Measurements from ENCODE around the gene AGBL4.
A peak's percentile ranks its signal among the peaks of the same experiment; 100 is the strongest.

AGBL4 gene

DNA sequence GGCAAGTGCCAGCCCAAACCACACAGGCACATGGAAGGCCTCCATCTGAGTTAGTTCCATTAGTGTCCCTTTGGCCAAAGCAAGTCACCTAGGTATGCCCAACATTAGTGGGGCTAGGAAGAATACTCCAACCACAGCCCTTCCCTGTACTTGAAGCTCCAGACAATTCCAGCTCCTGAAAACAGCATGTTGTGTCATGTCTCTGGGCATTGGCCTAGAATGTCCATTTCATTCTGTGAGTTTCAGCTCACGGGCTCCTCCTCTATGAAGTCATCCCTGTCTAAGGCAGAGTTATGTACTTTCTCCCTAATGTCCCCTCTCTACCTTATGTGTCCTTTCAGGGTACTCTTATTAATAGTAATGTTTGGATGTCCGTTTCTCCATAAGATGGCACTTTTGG lies 1455.3 kb downstream of the AGBL4 start:
- DNase-seq (ENCODE audit: low read depth in 3 of 3, low spot score in 1 of 3): no peak

- no peak for DNase-seq (ENCODE audit: low read depth in 3 of 3, low spot score in 1 of 3)
Measured at GRCh38 chr1:48566492-48566891, 1457.3 kb downstream of the AGBL4 start.

- no peak for DNase-seq (ENCODE audit: low read depth in 3 of 3, low spot score in 1 of 3)
Measured at GRCh38 chr1:48563021-48563420, 1460.7 kb downstream of the AGBL4 start.

DNA sequence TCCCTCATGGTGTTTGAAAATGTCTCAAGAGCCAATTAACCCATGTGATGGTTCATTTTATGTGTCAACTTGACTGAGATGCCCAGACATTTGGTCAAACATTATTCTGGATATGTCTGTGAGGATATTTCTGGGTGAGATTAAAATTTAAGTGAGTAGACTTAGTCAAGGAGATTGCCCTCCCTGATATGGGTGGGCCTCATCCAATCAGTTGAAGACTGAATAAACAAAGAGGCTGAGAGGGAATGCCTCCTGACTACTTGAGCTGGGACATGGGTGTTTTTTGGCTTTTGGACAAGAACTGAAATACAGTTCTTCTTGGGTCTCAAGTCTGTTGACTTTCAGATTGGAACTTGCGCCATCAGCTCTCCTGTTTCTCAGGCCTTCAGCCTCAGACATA lies 1462.3 kb downstream of the AGBL4 start:
- DNase-seq (ENCODE audit: low read depth in 3 of 3, low spot score in 1 of 3): no peak

DNA sequence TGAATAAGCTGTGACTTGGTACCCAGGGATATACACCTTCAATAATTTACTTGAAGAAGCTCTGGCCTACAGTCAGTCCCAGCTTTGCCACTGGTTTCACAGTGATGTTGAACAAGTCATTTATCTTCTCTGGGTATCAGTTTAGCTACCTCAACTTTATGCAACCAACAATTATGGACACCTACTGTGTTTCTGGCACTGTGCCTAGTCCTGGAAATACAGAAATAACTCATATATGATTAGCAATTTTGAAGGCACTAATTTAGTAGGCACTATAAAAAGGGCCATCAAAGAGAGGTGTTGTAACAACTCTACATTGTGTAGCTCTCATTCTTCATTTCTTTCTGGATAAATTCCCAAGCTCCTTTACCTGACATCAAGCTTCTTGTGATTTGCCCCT lies 1463.2 kb downstream of the AGBL4 start:
- DNase-seq (ENCODE audit: low read depth in 3 of 3, low spot score in 1 of 3): no peak

GRCh38 chr1:48560116-48560515 lies 1463.6 kb downstream of the AGBL4 start:
- DNase-seq (ENCODE audit: low read depth in 3 of 3, low spot score in 1 of 3): no peak

DNA sequence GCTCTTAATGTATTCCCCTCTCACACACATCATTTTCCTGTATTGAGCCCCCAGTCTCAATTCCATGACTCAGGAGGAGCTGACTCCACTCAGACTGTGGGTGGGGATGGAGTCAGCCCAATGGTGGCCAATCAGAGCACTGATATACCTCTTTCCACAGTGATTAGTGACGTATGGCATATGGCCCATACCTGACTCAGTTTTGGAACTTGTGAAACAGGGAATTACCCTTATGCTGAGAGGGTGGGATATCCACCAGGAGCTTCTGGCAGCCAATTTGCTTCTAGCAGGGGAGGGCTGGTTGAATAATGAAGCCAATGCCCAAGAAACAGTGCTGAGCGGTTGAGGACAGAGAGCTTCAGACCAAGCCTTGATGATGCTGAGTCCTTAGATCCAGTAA lies 1465.4 kb downstream of the AGBL4 start:
- DNase-seq (ENCODE audit: low read depth in 3 of 3, low spot score in 1 of 3): no peak

GRCh38 chr1:48556186-48556850 lies 1467.4 kb downstream of the AGBL4 start:
- no peak for DNase-seq (ENCODE audit: low read depth in 3 of 3, low spot score in 1 of 3)

GRCh38 chr1:48555271-48555670 lies 1468.5 kb downstream of the AGBL4 start:
- DNase-seq (ENCODE audit: low read depth in 3 of 3, low spot score in 1 of 3): no peak

- DNase-seq (ENCODE audit: low read depth in 3 of 3, low spot score in 1 of 3): no peak
Measured at GRCh38 chr1:48552903-48553606, 1470.7 kb downstream of the AGBL4 start.

- no peak for DNase-seq (ENCODE audit: low read depth in 3 of 3, low spot score in 1 of 3)
Measured at GRCh38 chr1:48552420-48552819, 1471.3 kb downstream of the AGBL4 start.

- no peak for DNase-seq (ENCODE audit: low read depth in 3 of 3, low spot score in 1 of 3)
Measured at GRCh38 chr1:48548985-48549384, 1474.8 kb downstream of the AGBL4 start.

- no peak for DNase-seq (ENCODE audit: low read depth in 3 of 3, low spot score in 1 of 3)
Measured at GRCh38 chr1:48547561-48548220, 1476.1 kb downstream of the AGBL4 start.

DNA sequence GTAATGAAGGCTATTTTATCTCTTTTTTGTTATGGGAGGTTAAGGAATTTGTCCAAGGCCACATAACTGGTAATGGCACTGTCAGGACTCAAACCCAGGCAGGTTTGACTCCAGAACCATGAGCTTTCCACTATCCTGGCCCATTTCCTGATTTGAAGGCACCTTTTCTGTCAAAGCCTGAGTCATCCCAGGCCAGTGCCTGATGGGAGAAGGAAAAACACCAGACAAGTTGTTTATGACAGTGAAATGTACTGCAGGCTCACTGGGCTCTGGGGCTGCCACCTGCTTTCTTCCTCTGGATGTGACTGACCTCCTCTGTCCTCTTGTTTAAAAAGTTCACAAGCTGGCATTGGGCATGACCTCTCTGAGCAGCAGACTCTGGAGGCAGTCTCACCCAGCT lies 1479.9 kb downstream of the AGBL4 start:
- DNase-seq (ENCODE audit: low read depth in 3 of 3, low spot score in 1 of 3): no peak

DNA sequence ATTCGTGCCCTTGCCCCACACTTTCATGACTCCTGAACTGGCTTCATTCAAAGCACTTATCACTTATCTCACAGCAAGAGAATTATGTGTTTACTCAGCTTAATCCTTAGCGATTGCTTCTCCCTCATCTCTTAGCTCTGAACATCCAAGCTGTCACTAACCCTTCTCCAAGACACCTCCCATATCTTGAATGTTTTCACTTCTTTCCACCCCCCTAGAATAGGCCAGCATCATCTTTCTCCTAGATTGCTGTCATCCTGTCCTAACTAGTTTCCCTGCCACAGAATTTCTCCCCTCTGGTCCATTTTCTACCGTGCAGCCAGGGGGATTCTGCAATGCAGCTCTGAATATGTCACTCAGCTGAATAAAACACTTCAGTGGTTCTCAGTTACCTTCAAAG lies 1483.2 kb downstream of the AGBL4 start:
- DNase-seq (ENCODE audit: low read depth in 3 of 3, low spot score in 1 of 3): no peak

DNA sequence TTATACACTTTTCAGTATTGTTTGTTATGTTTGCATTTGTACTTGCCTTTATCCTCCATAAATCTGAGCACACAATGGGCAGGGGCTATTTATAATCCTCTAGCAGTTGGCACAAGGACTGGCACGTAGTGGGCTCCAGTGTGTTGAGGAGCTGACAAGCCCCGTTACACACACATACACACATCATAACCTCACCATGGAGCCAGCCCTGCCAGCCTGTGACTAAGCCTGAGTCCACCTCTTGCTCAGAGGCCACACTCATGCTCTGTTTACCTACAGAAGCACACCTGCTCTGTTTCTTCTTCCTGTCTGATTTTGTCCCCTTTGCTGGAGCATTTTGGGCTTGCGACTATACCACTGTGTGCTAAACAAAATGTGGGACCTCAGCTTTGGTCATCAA lies 1487.3 kb downstream of the AGBL4 start:
- DNase-seq (ENCODE audit: low read depth in 3 of 3, low spot score in 1 of 3): no peak

DNA sequence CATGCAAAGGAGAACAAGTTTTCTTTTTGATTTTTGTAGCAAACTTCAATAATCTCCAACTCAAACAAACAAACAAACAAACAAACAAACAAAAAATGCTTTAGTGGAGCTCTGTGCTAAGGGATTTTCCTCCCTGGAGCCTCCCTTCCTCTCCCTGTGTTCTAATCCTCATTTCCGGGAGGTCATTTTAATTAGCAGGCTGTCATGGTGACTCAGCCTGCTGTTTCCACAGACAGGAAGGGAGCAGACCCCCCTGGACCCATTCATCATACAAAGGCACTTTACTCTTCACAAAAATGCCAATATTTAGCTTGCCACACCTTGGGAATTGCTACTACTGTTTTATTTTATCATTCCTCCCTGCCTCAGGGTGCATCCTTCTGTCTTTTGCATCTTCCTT lies 1490.8 kb downstream of the AGBL4 start:
- no peak for DNase-seq (ENCODE audit: low read depth in 3 of 3, low spot score in 1 of 3)

GRCh38 chr1:48530727-48531351 lies 1492.9 kb downstream of the AGBL4 start:
- peak in 1 of 3 donors; percentile 1 for DNase-seq (ENCODE audit: low read depth in 3 of 3, low spot score in 1 of 3)

DNA sequence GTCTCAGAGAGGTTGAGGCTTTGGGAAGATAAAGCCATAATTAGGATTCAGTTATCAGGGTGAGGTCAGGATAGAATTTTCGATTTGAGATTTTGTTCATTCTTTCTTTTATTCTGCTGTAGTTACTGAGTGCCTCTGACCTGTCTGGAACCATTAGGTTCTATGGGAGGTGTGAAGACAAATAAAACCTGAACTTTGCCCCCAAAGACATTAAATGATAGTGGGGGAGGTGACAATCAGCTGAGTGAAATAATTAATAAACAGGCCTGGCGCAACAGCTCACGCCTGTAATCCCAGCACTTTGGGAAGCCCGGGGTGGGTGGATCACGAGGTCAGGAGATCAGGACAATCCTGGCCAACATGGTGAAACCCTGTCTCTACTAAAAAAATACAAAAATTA lies 1496.7 kb downstream of the AGBL4 start:
- no peak for DNase-seq (ENCODE audit: low read depth in 3 of 3, low spot score in 1 of 3)

DNA sequence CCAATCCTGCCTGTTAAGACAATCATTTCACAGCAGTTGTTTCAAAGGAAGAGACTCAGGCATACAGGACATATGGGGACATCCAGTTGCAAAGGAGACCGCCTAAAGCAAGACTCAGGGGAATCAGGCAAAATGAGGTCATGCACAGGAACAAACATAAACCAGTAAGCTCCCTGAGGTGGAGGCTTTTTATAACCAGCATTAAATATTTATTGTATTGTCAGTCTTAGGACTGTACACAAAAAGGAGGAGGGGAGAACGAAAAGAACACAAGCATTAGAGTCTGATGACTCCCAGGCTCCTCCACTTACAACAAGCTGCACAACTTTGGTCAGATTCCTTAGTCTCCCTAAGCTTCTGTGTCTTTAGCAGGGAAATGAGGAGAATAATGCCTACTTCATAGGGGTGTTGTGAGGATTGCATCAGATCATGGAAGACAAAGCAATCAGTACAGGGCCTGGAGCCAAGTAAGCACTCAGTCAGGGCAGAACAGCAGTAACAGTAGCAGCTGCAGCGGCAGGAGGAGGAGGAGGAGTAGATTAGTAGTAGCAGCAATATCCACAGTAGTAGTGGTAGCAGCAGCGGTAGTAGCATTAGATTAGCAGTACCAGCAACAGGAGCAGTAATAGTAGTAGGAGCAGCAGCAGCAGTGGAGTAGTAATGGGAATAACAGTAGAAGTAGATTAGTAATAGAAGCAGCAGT lies 1497.6 kb downstream of the AGBL4 start:
- no peak for DNase-seq (ENCODE audit: low read depth in 3 of 3, low spot score in 1 of 3)

DNA sequence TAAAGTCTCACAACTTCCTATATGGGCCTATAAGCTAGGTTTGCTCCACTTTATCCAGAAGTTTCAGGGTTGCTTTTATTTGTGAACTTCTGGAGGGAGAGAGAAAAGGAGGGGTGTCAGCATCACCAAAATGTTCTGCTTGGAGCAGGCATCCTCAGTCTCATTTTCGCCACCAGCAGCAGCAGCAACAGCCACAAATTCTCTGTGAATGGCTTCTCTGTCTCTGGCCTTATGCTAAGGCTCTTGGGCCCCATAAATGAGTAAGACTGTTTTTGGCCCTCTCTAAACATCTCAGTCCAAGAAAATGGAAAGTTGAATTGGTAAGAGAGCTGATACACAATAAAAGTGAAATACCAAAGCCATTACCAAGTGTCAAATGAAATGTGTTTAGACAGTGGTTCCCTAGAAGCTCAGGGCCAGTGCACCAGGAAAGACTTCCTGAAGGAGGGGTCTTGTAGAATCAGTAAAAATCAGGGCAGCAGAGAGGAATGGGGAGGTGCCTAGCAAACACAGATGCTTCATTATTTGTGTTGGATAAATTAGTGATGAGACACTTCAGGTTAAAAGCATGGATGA lies 1498.8 kb downstream of the AGBL4 start:
- DNase-seq (ENCODE audit: low read depth in 3 of 3, low spot score in 1 of 3): no peak
